H7 (cell line): ENCODE measurements around the gene CHST13. TPM values are rescaled to one million over a fixed set of nuclear protein-coding genes. Genes with fewer than 3 reads are reported as not detected.
A peak's percentile ranks its signal among the peaks of the same experiment; 100 is the strongest.
"Not testable (repeated sequence)": the region's sequence is repeated elsewhere in the genome, so short reads cannot be mapped to it uniquely, and the experiment has no call there.

ENCODE experiments used
- DNase-seq: peaks from one replicate; pipeline ENCODE4 v3.0.0; 2012
- H3K27me3 ChIP-seq: 2 replicates; pipeline ENCODE4 v1.6.0; 2011; ENCODE audit warnings: mild to moderate bottlenecking, low read length; ENCODE audit not compliant: control insufficient read depth, insufficient read depth
- H3K36me3 ChIP-seq: replicated peaks from 2 replicates; pipeline ENCODE4 v1.5.1; 2011; ENCODE audit warnings: low read length; ENCODE audit not compliant: control insufficient read depth, insufficient read depth
- H3K4me3 ChIP-seq: 2 replicates; pipeline ENCODE4 v1.5.1; 2011; ENCODE audit warnings: low read depth, mild to moderate bottlenecking, control low read depth, low read length, moderate library complexity; ENCODE audit not compliant: insufficient read depth
- total RNA-seq: library from RNA; depleted of rRNA; stranded (reverse); fragments of >200 nt; shearing (Covaris generic); gene quantifications from 2 replicates; pipeline ENCODE4 v1.2.3, GENCODE V29; 2014

The CHST13 gene
- total RNA-seq, 1 experiment from 2014 or later = 2.8 TPM

- no peak for DNase-seq
- Histone ChIP-seq H3K4me3 (no peak overlapping the region), H3K36me3 (no peaks in the 10 kb centered on the region), H3K27me3 (no peaks in the 10 kb centered on the region; the same call in 1 of the 2 replicates)
Measured at GRCh38 chr3:126531051-126531330, 7.0 kb downstream of the CHST13 start.

GRCh38 chr3:126533506-126533905 is 9.6 kb downstream of the CHST13 start:
- Histone ChIP-seq H3K27me3 (no peaks in the 10 kb centered on the region), H3K4me3 (no peak overlapping the region)
- no peak for DNase-seq

GRCh38 chr3:126534716-126535115 is 10.8 kb downstream of the CHST13 start:
- H3K27me3 ChIP-seq, H3K36me3 ChIP-seq, DNase-seq, H3K4me3 ChIP-seq: not testable (repeated sequence)

More at GRCh38 chr3:126533506-126533905, 9.6 kb downstream of the CHST13 start:
- H3K36me3 ChIP-seq = no peaks in the 10 kb centered on the region

GRCh38 chr3:126535636-126536035 is 11.7 kb downstream of the CHST13 start:
- no peaks in the 10 kb centered on the region for H3K36me3 ChIP-seq
- H3K4me3 ChIP-seq = no peak overlapping the region
- no peaks in the 10 kb centered on the region for H3K27me3 ChIP-seq
- no peak for DNase-seq

- Histone ChIP-seq H3K4me3 (no peak overlapping the region), H3K27me3 (no peaks in the 10 kb centered on the region), H3K36me3 (no peaks in the 10 kb centered on the region)
- no peak for DNase-seq
Measured at GRCh38 chr3:126536126-126536525, 12.2 kb downstream of the CHST13 start.

- no peak overlapping the region for H3K4me3 ChIP-seq
- no peaks in the 10 kb centered on the region for H3K36me3 ChIP-seq
- no peaks in the 10 kb centered on the region for H3K27me3 ChIP-seq
- no peak for DNase-seq
Measured at GRCh38 chr3:126537116-126537729, 13.3 kb downstream of the CHST13 start.

GRCh38 chr3:126537730-126538281 is 13.9 kb downstream of the CHST13 start:
- no peaks in the 10 kb centered on the region for H3K36me3 ChIP-seq
- no peak for DNase-seq

GRCh38 chr3:126538316-126538715 is 14.4 kb downstream of the CHST13 start:
- Histone ChIP-seq H3K27me3 (no peaks in the 10 kb centered on the region), H3K4me3 (no peak overlapping the region), H3K36me3 (no peaks in the 10 kb centered on the region)
- DNase-seq = no peak

More at GRCh38 chr3:126537730-126538281, 13.9 kb downstream of the CHST13 start:
- Histone ChIP-seq H3K27me3 (no peaks in the 10 kb centered on the region), H3K4me3 (no peak overlapping the region)

- DNase-seq = no peak
- no peaks in the 10 kb centered on the region for H3K36me3 ChIP-seq
- H3K27me3 ChIP-seq = no peaks in the 10 kb centered on the region
- no peak overlapping the region for H3K4me3 ChIP-seq
Measured at GRCh38 chr3:126538966-126539365, 15.0 kb downstream of the CHST13 start.

- H3K27me3 ChIP-seq = no peaks in the 10 kb centered on the region
- no peaks in the 10 kb centered on the region for H3K36me3 ChIP-seq
- H3K4me3 ChIP-seq = no peak overlapping the region
- no peak for DNase-seq
Measured at GRCh38 chr3:126539558-126540250, 15.7 kb downstream of the CHST13 start.

GRCh38 chr3:126540342-126540849 is 16.4 kb downstream of the CHST13 start:
- Histone ChIP-seq H3K4me3 (no peak overlapping the region), H3K36me3 (no peaks in the 10 kb centered on the region), H3K27me3 (no peaks in the 10 kb centered on the region)
- no peak for DNase-seq

- peak; percentile 53 for DNase-seq
- no peak overlapping the region for H3K4me3 ChIP-seq
Measured at GRCh38 chr3:126540951-126541627, 17.1 kb downstream of the CHST13 start.

GRCh38 chr3:126541628-126542339 is 17.8 kb downstream of the CHST13 start:
- no peaks in the 10 kb centered on the region for H3K27me3 ChIP-seq
- DNase-seq = peak; percentile 65
- no peaks in the 10 kb centered on the region for H3K36me3 ChIP-seq
- H3K4me3 ChIP-seq = no peak overlapping the region

More at GRCh38 chr3:126540951-126541627, 17.1 kb downstream of the CHST13 start:
- H3K36me3 ChIP-seq = no peaks in the 10 kb centered on the region
- no peaks in the 10 kb centered on the region for H3K27me3 ChIP-seq
